ENCODE measurements around the gene UPF3B. TPM values are rescaled to one million over a fixed set of nuclear protein-coding genes. Genes with fewer than 3 reads are reported as not detected.

UPF3B gene
- total and polyA plus RNA-seq, 9 of the 15 experiments (the other 6 are each of a cell fraction or from before 2014, with no cell fraction given) = 17.6 to 57.0 (median 32.3) TPM

DNA sequence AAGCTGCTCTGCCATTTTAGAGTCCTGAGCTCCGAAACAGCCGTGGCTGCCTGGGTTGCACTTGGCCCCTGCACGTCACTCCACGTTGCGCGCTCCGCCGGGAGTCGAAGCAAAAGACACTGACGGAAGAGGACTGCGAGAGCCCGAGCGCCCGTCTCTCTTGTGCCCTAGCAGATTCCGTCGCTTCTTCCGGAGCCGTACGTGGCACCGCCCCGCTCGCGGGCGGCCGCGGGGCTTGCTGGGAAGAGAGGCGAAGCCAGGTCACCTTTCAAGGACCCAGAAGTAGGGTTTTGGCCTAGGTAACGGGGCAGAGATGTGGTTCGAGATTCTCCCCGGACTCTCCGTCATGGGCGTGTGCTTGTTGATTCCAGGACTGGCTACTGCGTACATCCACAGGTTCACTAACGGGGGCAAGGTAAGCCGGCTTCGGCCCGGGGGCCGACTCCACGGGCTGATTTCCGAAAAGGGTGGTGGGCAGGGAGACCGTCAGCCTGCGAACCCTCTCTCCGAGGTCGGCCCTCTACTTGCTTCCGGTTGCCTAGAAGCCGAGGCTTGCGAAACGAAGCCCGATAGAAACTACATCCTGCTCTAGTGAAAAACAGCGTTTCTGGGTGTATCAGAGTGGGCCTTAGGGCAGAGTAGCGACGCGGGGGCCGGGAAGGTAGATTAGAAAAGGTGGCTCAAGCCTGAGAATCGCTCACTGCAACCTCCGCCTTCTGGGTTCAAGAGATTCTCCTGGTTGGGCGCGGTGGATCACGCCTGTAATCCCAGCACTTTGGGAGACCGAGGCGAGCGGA, 19.0 kb upstream of the UPF3B start, which contains the start of the genes NDUFA1 and RNF113A (continued):
- TF ChIP-seq, protein P1, sequence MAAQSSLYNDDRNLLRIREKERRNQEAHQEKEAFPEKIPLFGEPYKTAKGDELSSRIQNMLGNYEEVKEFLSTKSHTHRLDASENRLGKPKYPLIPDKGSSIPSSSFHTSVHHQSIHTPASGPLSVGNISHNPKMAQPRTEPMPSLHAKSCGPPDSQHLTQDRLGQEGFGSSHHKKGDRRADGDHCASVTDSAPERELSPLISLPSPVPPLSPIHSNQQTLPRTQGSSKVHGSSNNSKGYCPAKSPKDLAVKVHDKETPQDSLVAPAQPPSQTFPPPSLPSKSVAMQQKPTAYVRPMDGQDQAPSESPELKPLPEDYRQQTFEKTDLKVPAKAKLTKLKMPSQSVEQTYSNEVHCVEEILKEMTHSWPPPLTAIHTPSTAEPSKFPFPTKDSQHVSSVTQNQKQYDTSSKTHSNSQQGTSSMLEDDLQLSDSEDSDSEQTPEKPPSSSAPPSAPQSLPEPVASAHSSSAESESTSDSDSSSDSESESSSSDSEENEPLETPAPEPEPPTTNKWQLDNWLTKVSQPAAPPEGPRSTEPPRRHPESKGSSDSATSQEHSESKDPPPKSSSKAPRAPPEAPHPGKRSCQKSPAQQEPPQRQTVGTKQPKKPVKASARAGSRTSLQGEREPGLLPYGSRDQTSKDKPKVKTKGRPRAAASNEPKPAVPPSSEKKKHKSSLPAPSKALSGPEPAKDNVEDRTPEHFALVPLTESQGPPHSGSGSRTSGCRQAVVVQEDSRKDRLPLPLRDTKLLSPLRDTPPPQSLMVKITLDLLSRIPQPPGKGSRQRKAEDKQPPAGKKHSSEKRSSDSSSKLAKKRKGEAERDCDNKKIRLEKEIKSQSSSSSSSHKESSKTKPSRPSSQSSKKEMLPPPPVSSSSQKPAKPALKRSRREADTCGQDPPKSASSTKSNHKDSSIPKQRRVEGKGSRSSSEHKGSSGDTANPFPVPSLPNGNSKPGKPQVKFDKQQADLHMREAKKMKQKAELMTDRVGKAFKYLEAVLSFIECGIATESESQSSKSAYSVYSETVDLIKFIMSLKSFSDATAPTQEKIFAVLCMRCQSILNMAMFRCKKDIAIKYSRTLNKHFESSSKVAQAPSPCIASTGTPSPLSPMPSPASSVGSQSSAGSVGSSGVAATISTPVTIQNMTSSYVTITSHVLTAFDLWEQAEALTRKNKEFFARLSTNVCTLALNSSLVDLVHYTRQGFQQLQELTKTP (IDR thresholded peaks at IDR 0.05; ENCODE audit: low read depth in 1 of 2, partially characterized antibody in 2 of 2) = no peak
- peak; percentile 84 for TF ChIP-seq GABPA (tag; conservative IDR thresholded peaks at IDR 0.05; ENCODE audit: low read depth)
- TF ChIP-seq, protein P2, sequence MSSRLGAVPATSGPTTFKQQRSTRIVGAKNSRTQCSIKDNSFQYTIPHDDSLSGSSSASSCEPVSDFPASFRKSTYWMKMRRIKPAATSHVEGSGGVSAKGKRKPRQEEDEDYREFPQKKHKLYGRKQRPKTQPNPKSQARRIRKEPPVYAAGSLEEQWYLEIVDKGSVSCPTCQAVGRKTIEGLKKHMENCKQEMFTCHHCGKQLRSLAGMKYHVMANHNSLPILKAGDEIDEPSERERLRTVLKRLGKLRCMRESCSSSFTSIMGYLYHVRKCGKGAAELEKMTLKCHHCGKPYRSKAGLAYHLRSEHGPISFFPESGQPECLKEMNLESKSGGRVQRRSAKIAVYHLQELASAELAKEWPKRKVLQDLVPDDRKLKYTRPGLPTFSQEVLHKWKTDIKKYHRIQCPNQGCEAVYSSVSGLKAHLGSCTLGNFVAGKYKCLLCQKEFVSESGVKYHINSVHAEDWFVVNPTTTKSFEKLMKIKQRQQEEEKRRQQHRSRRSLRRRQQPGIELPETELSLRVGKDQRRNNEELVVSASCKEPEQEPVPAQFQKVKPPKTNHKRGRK (tag; IDR thresholded peaks at IDR 0.05) = no peak
- TF ChIP-seq, protein P3, sequence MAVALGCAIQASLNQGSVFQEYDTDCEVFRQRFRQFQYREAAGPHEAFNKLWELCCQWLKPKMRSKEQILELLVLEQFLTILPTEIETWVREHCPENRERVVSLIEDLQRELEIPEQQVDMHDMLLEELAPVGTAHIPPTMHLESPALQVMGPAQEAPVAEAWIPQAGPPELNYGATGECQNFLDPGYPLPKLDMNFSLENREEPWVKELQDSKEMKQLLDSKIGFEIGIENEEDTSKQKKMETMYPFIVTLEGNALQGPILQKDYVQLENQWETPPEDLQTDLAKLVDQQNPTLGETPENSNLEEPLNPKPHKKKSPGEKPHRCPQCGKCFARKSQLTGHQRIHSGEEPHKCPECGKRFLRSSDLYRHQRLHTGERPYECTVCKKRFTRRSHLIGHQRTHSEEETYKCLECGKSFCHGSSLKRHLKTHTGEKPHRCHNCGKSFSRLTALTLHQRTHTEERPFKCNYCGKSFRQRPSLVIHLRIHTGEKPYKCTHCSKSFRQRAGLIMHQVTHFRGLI (CRISPR knock-in tag; IDR thresholded peaks at IDR 0.05) = no peak
- TF ChIP-seq, protein P4, sequence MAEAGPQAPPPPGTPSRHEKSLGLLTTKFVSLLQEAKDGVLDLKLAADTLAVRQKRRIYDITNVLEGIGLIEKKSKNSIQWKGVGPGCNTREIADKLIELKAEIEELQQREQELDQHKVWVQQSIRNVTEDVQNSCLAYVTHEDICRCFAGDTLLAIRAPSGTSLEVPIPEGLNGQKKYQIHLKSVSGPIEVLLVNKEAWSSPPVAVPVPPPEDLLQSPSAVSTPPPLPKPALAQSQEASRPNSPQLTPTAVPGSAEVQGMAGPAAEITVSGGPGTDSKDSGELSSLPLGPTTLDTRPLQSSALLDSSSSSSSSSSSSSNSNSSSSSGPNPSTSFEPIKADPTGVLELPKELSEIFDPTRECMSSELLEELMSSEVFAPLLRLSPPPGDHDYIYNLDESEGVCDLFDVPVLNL (CRISPR knock-in tag; IDR thresholded peaks at IDR 0.05; ENCODE audit: low read depth) = no peak
- 0 out of 4 replicates have a peak, but pooled peaks of 1 of the 2 experiments have one; percentile 20 for TF ChIP-seq KDM4B (IDR thresholded peaks at IDR 0.05; ENCODE audit: borderline replicate concordance in 2 of 2, low read depth in 1 of 2)
- TF ChIP-seq CCAR2 (IDR thresholded peaks at IDR 0.05; ENCODE audit: low read depth, low read length) = no peak
- TF ChIP-seq SREBF2 (CRISPR knock-in tag; IDR thresholded peaks at IDR 0.05) = no peak
- no peak for TF ChIP-seq BRD9 (IDR thresholded peaks at IDR 0.05; ENCODE audit: low read depth, partially characterized antibody)
- TF ChIP-seq, protein P5, sequence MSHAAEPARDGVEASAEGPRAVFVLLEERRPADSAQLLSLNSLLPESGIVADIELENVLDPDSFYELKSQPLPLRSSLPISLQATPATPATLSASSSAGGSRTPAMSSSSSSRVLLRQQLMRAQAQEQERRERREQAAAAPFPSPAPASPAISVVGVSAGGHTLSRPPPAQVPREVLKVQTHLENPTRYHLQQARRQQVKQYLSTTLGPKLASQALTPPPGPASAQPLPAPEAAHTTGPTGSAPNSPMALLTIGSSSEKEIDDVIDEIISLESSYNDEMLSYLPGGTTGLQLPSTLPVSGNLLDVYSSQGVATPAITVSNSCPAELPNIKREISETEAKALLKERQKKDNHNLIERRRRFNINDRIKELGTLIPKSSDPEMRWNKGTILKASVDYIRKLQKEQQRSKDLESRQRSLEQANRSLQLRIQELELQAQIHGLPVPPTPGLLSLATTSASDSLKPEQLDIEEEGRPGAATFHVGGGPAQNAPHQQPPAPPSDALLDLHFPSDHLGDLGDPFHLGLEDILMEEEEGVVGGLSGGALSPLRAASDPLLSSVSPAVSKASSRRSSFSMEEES (CRISPR knock-in tag; IDR thresholded peaks at IDR 0.05) = no peak
- no peak for TF ChIP-seq HNRNPH1 (optimal IDR thresholded peaks at IDR 0.05; ENCODE audit: low read depth, low read length)
- TF ChIP-seq NRF1 (conservative IDR thresholded peaks at IDR 0.05 in 1 of 2, IDR thresholded peaks at IDR 0.05 in 1 of 2) = peak; percentile 43 to 47
- no peak for TF ChIP-seq NCOA4 (IDR thresholded peaks at IDR 0.05; ENCODE audit: partially characterized antibody)
- TF ChIP-seq ZNF586 (CRISPR knock-in tag; conservative IDR thresholded peaks at IDR 0.05) = no peak
